Hematopoietic multipotent progenitor cell (in vitro differentiated cells): ENCODE results near the gene SMPD1. TPM values are rescaled to one million over a fixed set of nuclear protein-coding genes. Genes with fewer than 3 reads are reported as not detected.

ENCODE experiments used
- total RNA-seq: library from RNA; depleted of rRNA; stranded (reverse); fragments of >200 nt; gene quantifications from one replicate; pipeline ENCODE4 v1.2.3, GENCODE V29; 2012

Gene SMPD1
- total RNA-seq, 1 donor: 14.0 TPM

Other genes with a start within 250 kb of the SMPD1 start
- gene OR52B2, start 220.1 kb upstream of the SMPD1 start, total RNA-seq: 0.27 TPM
- gene OR52W1, start 191.2 kb upstream of the SMPD1 start, total RNA-seq: not detected
- not detected for gene C11orf42, start 184.9 kb upstream of the SMPD1 start, total RNA-seq
- 46.0 TPM for gene FHIP1B, start 155.8 kb upstream of the SMPD1 start, total RNA-seq
- gene CNGA4, start 151.4 kb upstream of the SMPD1 start, total RNA-seq: 0.27 TPM
- gene CCKBR, start 130.6 kb upstream of the SMPD1 start, total RNA-seq: not detected
- gene CAVIN3, start 70.0 kb upstream of the SMPD1 start, total RNA-seq: 0.27 TPM
- 23.7 TPM for gene APBB1, start 28.6 kb downstream of the SMPD1 start, total RNA-seq
- gene HPX, start 50.5 kb downstream of the SMPD1 start, total RNA-seq: 1.6 TPM
- gene TRIM3, start 83.5 kb downstream of the SMPD1 start, total RNA-seq: 21.3 TPM
- gene ARFIP2, start 90.9 kb downstream of the SMPD1 start, total RNA-seq: 46.3 TPM
- 83.2 TPM for gene TIMM10B, start 91.0 kb downstream of the SMPD1 start, total RNA-seq
- gene DNHD1, start 106.8 kb downstream of the SMPD1 start, total RNA-seq: 15.6 TPM
- 11.0 TPM for gene RRP8, start 213.1 kb downstream of the SMPD1 start, total RNA-seq
- gene ILK, start 213.3 kb downstream of the SMPD1 start, total RNA-seq: 107 TPM
- 37.7 TPM for gene TAF10, start 221.7 kb downstream of the SMPD1 start, total RNA-seq
- 260 TPM for gene TPP1, start 228.9 kb downstream of the SMPD1 start, total RNA-seq